DOHH2 (cell line): ENCODE data around the gene CYTIP.
"Not testable (repeated sequence)": the region's sequence is repeated elsewhere in the genome, so short reads cannot be mapped to it uniquely, and the experiment has no call there.

ENCODE experiments used
- H3F3A ChIP-seq: fragments of 200-600 bp; sonication (generic), shearing (Covaris generic); 2 replicates; pipeline ENCODE4 v1.6.0; 2016; ENCODE audit warnings: antibody characterized with exemption, mild to moderate bottlenecking; ENCODE audit not compliant: control insufficient read depth, insufficient read depth
- H3K27ac ChIP-seq: fragments of 200-600 bp; sonication (generic); 2 replicates; pipeline ENCODE4 v1.5.1; 2014; ENCODE audit warnings: low read depth, mild to moderate bottlenecking, low read length, moderate library complexity
- H3K27me3 ChIP-seq: fragments of 200-600 bp; sonication (generic); 2 replicates; pipeline ENCODE4 v1.6.1; 2014; ENCODE audit warnings: mild to moderate bottlenecking, low read length, mixed read lengths; ENCODE audit not compliant: control insufficient read depth
- H3K36me3 ChIP-seq: fragments of 200-600 bp; sonication (generic); 2 replicates; pipeline ENCODE4 v1.6.1; 2014; ENCODE audit warnings: mild to moderate bottlenecking, low read length, moderate library complexity, mixed read lengths; ENCODE audit not compliant: control insufficient read depth
- H3K4me1 ChIP-seq: fragments of 200-600 bp; sonication (generic); 2 replicates; pipeline ENCODE4 v1.6.1; 2014; ENCODE audit warnings: mild to moderate bottlenecking, low read length, mixed read lengths; ENCODE audit not compliant: control insufficient read depth
- H3K4me2 ChIP-seq: fragments of 200-600 bp; sonication (generic); 2 replicates; pipeline ENCODE4 v1.6.0; 2014; ENCODE audit warnings: mild to moderate bottlenecking, low read length, moderate library complexity
- H3K4me3 ChIP-seq: fragments of 200-600 bp; sonication (generic); 2 replicates; pipeline ENCODE4 v1.5.1; 2014; ENCODE audit warnings: mild to moderate bottlenecking, low read length, mixed read lengths
- H3K79me2 ChIP-seq: fragments of 200-600 bp; sonication (generic); 2 replicates; pipeline ENCODE4 v1.6.1; 2014; ENCODE audit warnings: mild to moderate bottlenecking, low read length, mixed read lengths; ENCODE audit not compliant: control insufficient read depth
- H3K9me2 ChIP-seq: fragments of 200-600 bp; sonication (generic); replicated peaks from 2 replicates; pipeline ENCODE4 v1.6.1; 2014; ENCODE audit warnings: mild to moderate bottlenecking, low read length, mixed read lengths; ENCODE audit not compliant: control insufficient read depth
- H3K9me3 ChIP-seq: fragments of 200-600 bp; sonication (generic); 2 replicates; pipeline ENCODE4 v1.6.1; 2014; ENCODE audit warnings: antibody characterized with exemption, low read length, mixed read lengths; ENCODE audit not compliant: control insufficient read depth, insufficient read depth
- H4K20me1 ChIP-seq: fragments of 200-600 bp; sonication (generic); 2 replicates; pipeline ENCODE4 v1.6.0; 2014; ENCODE audit warnings: low read depth, mild to moderate bottlenecking, antibody characterized with exemption, low read length, moderate library complexity; ENCODE audit not compliant: control insufficient read depth, insufficient read depth
- CTCF ChIP-seq: fragments of 200-600 bp; sonication (generic); IDR thresholded peaks from one replicate; pipeline ENCODE4 v1.5.1; 2014; ENCODE audit warnings: antibody characterized with exemption, mild to moderate bottlenecking, low read depth, low read length; ENCODE audit not compliant: poor library complexity, severe bottlenecking
- EZH2phosphoT487 ChIP-seq: fragments of 200-600 bp; sonication (generic); IDR thresholded peaks from 2 replicates; pipeline ENCODE4 v1.6.1; 2017; ENCODE audit warnings: borderline replicate concordance, mild to moderate bottlenecking, antibody characterized with exemption, low read length, moderate library complexity, mixed read lengths

Gene CYTIP

DNA sequence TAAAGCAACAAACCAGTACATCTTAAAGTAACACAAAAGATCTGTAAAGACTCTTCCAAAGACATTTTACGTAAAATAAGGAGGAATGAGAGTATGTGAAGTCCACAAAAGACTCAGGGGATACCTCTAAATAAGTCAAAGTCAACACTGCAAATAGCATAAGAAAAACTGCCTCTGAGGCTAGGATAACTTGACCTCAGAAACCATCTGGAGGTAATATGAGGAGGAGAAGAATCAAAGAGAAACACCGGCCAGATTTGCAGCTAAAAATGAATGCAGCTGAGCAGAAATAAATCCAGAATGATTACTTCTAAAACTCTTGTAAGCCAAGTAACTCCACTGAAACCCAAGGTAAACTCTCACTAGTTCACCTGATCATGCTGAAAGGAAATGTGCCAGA lies 66.0 kb downstream of the CYTIP start:
- Histone ChIP-seq H4K20me1 (no peaks in the 10 kb centered on the region), H3K9me3 (peaks cover 18% of the 10 kb centered on the region), H3K9me2 (no peaks in the 10 kb centered on the region), H3F3A (no peaks in the 10 kb centered on the region), H3K27me3 (no peaks in the 10 kb centered on the region), H3K4me2 (no peak overlapping the region), H3K4me1 (0 out of 2 replicates have a peak, but pooled peaks cover 4% of the 10 kb centered on the region), H3K36me3 (peaks cover 8% of the 10 kb centered on the region; the same call in 1 of the 2 replicates), H3K27ac (no peak overlapping the region), H3K79me2 (no peaks in the 10 kb centered on the region), H3K4me3 (no peak overlapping the region)
- TF ChIP-seq CTCF (no peak), EZH2phosphoT487 (no peak)

GRCh38 chr2:157376041-157376440 lies 67.8 kb downstream of the CYTIP start:
- Histone ChIP-seq H3K79me2 (no peaks in the 10 kb centered on the region), H4K20me1 (no peaks in the 10 kb centered on the region), H3K4me3 (no peak overlapping the region), H3K4me1 (0 out of 2 replicates have a peak, but pooled peaks cover 4% of the 10 kb centered on the region), H3K9me3 (peaks cover 18% of the 10 kb centered on the region), H3K27me3 (no peaks in the 10 kb centered on the region), H3K36me3 (peaks cover 8% of the 10 kb centered on the region; the same call in 1 of the 2 replicates), H3K27ac (no peak overlapping the region), H3K4me2 (no peak overlapping the region), H3K9me2 (no peaks in the 10 kb centered on the region), H3F3A (no peaks in the 10 kb centered on the region)
- TF ChIP-seq CTCF: no peak
- no peak for TF ChIP-seq EZH2phosphoT487

GRCh38 chr2:157375384-157375783 lies 68.5 kb downstream of the CYTIP start:
- H3K79me2 ChIP-seq: no peaks in the 10 kb centered on the region
- H3K4me2 ChIP-seq: no peak overlapping the region
- H3F3A ChIP-seq: no peaks in the 10 kb centered on the region
- no peaks in the 10 kb centered on the region for H3K27me3 ChIP-seq
- no peak for TF ChIP-seq CTCF
- no peak for TF ChIP-seq EZH2phosphoT487
- H3K9me3 ChIP-seq: peaks cover 18% of the 10 kb centered on the region
- H3K9me2 ChIP-seq: no peaks in the 10 kb centered on the region
- 0 out of 2 replicates have a peak, but pooled peaks cover 4% of the 10 kb centered on the region for H3K4me1 ChIP-seq
- H3K27ac ChIP-seq: no peak overlapping the region
- peaks cover 8% of the 10 kb centered on the region; the same call in 1 of the 2 replicates for H3K36me3 ChIP-seq
- no peak overlapping the region for H3K4me3 ChIP-seq
- H4K20me1 ChIP-seq: no peaks in the 10 kb centered on the region

DNA sequence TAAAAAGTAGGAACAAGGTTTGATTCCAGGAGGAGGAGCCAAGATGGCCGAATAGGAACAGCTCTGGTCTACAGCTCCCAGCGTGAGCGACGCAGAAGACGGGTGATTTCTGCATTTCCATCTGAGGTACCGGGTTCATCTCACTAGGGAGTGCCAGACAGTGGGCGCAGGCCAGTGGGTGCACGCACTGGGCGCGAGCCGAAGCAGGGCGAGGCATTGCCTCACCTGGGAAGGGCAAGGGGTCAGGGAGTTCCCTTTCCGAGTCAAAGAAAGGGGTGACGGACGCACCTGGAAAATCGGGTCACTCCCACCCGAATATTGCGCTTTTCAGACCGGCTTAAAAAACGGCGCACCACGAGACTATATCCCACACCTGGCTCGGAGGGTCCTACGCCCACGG lies 75.4 kb downstream of the CYTIP start:
- peaks cover 17% of the 10 kb centered on the region for H3K4me1 ChIP-seq
- not testable (repeated sequence) for H3K9me2 ChIP-seq, H3K79me2 ChIP-seq, H3K9me3 ChIP-seq, H3K27ac ChIP-seq, H3F3A ChIP-seq, H3K4me3 ChIP-seq, H3K36me3 ChIP-seq, H4K20me1 ChIP-seq, H3K4me2 ChIP-seq, H3K27me3 ChIP-seq
